Measurements from ENCODE around the gene GLI3.

GLI3 gene

GRCh38 chr7:41969561-41970105 is 267.4 kb downstream of the GLI3 start:
- no peak for DNase-seq

- no peak for DNase-seq
These were observed 269.9 kb downstream of the GLI3 start for GRCh38 chr7:41967156-41967555.

- no peak for DNase-seq
These were observed 271.0 kb downstream of the GLI3 start for GRCh38 chr7:41965951-41966505.

GRCh38 chr7:41964849-41965745 is 271.9 kb downstream of the GLI3 start:
- no peak for DNase-seq

- no peak for DNase-seq
These were observed 272.7 kb downstream of the GLI3 start for GRCh38 chr7:41964183-41964753.

GRCh38 chr7:41956705-41957104 is 280.3 kb downstream of the GLI3 start:
- peak; percentile 12 for DNase-seq

- peak; percentile 61 for DNase-seq
These were observed 280.9 kb downstream of the GLI3 start for GRCh38 chr7:41955893-41956675.

- no peak for DNase-seq
These were observed 281.6 kb downstream of the GLI3 start for GRCh38 chr7:41955451-41955850.

GRCh38 chr7:41954976-41955375 is 282.0 kb downstream of the GLI3 start:
- no peak for DNase-seq

GRCh38 chr7:41948503-41948902 is 288.5 kb downstream of the GLI3 start:
- no peak for DNase-seq

GRCh38 chr7:41943094-41943577 is 293.9 kb downstream of the GLI3 start:
- peak; percentile 91 for DNase-seq

GRCh38 chr7:41942468-41943093 is 294.4 kb downstream of the GLI3 start:
- no peak for DNase-seq

GRCh38 chr7:41940760-41941343 is 296.2 kb downstream of the GLI3 start:
- peak; percentile 52 for DNase-seq

- DNase-seq: no peak
These were observed 298.6 kb downstream of the GLI3 start for GRCh38 chr7:41938371-41938770.

- DNase-seq: no peak
These were observed 303.6 kb downstream of the GLI3 start for GRCh38 chr7:41933427-41933826.

- no peak for DNase-seq
These were observed 305.8 kb downstream of the GLI3 start for GRCh38 chr7:41931263-41931646.

- no peak for DNase-seq
These were observed 306.3 kb downstream of the GLI3 start for GRCh38 chr7:41930538-41931262.

- DNase-seq: no peak
These were observed 308.2 kb downstream of the GLI3 start for GRCh38 chr7:41928781-41929180.

GRCh38 chr7:41928166-41928565 is 308.8 kb downstream of the GLI3 start:
- DNase-seq: no peak

- DNase-seq: no peak
These were observed 309.6 kb downstream of the GLI3 start for GRCh38 chr7:41927380-41927779.

GRCh38 chr7:41925946-41926345 is 311.1 kb downstream of the GLI3 start:
- DNase-seq: no peak
